RPMI8226 (cell line): Measurements from ENCODE around the gene ELP5.
A peak's percentile ranks its signal among the peaks of the same experiment; 100 is the strongest.

Experiments
- DNase-seq: peaks from one replicate; pipeline ENCODE4 v3.0.0-alpha.2; 2015

ELP5 gene

DNA sequence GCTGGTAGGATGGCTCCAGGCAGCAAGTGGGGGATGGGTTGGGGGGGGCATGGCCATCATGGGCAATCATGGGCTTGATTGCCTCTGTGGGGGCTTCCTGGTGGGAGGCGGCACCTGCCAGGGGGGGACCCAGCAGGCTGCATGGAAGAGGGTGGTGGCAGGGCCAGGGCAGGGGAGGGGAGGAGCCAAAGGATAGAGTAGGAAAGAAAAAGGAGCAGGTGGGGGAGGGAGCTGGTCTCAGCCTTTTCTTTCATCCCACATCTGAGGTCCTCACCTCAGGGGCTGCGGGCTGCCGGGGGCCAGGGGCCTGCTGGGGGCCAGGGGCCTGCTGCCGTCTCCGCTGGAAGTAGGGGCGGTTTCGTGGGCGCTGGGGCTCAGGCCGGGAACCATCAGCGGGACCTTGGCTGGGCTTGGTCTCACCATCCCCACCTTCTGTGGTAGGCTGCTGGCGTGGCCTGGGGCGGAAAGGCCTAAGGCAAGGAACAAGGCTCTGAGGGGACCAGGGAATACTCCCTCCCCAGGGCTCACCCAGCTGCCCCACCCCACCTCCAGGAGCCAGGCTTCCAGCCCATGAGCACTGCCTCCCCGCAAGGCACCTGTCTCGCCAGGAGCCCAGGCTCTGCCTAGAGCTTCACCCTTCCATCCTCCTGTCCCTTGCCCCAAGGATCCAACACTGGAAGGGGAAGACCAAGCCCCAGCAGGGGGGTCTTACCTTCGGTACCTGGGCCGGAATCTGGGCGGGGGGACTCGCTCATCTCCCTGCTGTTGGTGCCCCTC is 37.4 kb downstream of the ELP5 start:
- no peak for DNase-seq

DNA sequence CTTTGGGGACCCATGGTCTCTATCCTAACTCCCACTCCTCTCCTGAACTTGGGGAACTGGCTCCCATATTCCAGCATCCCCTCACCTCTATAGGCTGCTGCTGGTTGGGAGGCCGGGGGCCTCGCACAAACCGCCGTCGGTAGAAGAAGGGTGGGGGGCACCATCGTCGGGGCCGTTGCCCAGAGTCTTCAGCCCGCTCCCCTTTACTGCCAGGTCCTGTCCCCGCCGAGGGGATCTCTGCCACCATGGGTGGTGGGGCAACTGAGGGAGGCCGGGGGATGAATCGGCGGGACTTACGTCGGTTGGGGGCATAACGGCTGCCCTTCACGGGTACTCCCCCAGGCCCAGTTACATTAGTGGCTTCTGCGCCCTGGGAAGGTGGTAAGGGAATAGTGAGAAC is 38.2 kb downstream of the ELP5 start:
- no peak for DNase-seq

DNA sequence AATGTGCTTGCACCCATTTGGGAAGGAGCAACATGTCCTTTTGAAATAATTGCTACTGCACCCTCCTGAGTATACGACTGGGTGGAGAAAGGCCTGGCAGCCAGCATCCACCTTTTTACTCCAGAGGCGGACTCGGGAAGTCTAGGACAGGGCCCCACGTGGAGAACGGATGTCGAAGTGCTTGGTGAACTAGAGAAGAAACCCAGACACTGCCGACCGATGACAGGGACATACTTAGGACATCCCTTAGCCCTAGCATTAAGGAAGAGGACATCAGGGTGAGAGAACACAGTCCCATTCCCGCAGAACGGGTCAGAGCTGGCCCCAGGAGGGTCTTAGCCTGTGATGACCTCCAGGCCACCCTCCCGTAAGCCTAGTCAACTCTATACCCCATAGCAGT is 38.7 kb downstream of the ELP5 start:
- DNase-seq = no peak

DNA sequence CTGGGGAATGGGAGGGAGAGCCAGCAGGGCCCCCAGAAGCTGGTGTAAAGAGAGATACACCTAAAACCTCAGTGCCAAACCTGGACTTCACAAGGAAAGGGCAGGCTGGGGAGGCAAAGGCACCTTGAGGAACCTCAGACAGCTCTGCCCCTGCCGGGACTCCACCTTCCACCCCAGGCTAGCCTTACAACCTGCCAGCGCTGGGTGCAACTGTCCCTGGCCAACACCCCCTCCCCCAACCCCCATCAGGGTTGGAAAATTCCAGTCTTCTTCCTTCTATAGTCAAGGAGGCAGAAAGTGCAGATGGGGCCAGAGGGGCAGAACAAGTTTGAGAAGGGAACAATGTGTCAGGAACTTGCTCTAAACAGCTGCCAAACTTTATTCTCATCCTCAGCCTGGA is 40.2 kb downstream of the ELP5 start:
- no peak for DNase-seq

GRCh38 chr17:7292729-7293128 is 40.7 kb downstream of the ELP5 start:
- DNase-seq = no peak

DNA sequence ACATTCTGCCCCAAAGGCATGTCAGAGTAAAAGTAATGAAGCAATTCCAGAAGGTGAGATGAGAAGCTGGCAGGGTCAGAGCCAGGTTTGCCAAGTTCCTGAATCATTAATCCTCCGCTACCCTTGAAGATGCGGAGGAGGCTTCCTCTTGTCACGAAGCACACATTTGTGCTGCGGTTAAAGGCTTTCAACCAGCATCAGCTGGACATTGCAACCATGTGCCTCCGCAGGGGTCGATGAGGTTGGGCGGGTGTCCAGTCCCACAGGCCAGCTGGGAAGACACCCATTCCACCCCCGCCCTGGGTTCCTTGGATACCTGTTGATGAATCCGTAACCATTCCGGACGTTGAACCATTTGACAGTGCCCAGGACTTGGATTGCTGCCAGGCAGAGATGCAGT is 41.1 kb downstream of the ELP5 start:
- no peak for DNase-seq

DNA sequence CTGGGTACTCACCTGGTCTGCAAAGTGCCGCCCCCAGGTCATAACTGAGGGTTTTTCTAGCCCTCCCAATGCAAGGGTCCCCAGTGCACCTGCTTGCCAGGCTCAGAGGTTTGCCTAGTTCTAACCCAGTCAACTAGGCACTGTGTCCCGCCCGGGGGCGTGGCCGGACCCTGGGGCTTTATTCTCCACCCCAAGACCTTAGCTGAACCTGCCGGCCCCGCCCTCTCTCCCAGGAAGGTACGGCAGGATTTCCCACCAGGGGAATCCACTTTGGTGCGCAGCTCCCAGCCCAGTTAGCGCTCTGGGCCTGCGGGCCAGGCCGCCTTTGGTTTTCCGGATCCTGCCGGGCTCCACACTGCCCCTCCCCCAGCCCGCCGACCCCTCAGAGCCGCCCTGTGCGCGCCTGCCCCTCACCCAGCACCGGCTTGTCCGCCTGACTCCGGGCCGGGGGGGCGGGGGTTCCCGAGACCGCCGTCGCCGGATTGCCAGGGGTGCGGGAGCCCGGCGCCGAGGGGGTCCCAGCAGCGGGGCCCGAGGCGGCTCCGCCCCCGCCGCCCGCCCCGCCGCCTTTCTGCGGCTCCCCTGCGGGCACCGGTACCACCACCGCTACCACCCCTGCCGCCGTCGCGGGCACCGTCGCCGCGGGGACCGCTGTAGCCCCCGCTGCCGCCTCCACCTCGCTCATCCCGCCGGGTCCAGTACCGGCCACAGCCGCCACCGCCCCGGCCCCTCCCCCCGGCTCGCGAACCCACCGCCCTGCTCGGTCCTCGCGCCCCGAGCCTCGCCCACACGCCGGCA is 42.0 kb downstream of the ELP5 start:
- DNase-seq = peak; percentile 31

DNA sequence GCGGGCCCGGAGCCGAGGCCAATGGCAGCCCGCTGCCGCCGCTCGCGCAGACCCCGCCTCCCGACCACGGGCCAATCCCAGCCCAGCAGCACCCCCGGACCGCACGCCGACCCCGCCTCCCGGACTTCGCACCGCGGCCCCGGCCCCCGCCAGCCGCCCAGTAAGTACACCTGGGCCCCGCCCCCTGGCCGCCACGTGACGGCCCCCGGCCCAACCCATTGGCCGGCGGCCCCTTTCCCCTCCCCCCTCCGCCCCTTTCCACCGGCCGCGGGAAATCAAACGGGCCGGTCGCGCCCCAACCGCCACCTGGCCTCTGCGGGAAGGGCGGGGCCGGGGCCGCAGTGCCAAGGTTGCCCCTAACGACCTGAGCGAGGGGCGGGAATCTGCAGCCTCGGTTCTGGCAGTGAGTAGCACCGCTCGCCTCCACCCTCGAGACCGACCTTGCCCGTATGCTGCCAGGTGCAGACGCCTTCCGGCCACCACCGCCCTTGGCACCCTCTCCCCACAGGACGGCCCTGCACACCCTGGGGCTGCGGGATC is 42.7 kb downstream of the ELP5 start, which contains the start of gene YBX2:
Gene YBX2 (minus strand): TSS at position 26 of the 540 bp plus-strand sequence. CDS start 139 bp downstream, outside the sequence.
- DNase-seq = peak; percentile 90

DNA sequence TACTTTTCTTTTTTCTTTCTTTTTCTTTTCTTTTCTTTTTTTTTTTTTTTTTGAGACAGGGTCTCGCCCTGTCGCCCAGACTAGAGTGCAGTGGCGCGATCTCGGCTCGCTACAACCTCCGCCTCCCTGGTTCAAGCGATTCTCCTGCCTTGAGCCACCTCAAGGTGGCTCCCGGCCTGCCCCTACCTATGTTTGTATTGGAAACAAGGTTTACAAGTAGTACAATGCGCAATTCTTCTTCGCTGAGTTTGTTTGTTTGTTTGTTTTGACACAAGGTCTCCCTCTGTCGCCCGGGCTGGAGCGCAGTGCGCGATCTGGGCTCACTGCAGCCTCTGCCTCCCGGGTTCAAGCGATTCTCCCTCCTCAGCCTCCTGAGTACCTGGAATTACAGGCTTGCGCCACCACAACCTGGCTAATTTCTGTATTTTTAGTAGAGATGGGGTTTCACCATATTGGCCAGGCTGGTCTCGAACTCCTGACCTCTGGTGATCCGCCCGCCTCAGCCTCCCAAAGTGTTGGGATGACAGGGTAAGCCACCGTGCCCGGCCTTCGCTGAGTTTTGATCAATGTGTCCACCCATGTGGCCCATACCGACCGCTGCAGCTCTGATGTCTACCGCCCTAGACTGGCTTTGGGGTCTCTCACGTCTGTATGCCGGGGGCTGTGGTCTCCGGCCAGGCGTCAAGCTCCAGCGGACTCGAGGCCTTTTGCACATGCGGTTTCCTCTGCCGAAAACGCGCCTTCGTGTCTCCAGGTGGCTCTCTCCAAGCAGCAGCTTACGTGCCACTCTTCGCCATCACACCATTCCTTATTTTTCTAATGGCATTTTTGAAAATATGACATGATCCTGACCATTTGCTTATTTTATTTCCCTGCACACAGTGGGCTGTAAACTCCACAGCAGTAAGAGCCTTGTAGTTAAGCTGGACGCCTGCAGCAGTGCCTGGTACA is 43.5 kb downstream of the ELP5 start:
- DNase-seq = no peak

GRCh38 chr17:7296189-7296861 is 44.3 kb downstream of the ELP5 start:
- peak; percentile 85 for DNase-seq

DNA sequence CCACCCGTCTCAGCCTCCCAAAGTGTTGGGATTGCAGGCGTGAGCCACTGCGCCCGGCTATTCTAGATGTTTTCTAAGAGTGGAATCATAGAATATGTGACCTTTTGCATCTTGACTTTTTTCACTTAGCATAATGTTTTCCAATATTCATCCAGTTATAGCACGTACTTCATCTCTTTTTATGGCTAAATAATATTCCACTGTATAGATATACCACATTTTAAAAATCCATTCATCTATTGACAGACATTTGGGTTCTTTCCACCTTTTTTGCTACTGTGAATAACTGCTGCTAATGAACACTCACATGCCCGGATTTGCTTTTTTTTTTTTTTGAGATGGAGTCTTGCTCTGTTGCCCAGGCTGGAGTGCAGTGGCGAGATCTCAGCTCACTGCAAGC is 52.2 kb downstream of the ELP5 start:
- DNase-seq = no peak

DNA sequence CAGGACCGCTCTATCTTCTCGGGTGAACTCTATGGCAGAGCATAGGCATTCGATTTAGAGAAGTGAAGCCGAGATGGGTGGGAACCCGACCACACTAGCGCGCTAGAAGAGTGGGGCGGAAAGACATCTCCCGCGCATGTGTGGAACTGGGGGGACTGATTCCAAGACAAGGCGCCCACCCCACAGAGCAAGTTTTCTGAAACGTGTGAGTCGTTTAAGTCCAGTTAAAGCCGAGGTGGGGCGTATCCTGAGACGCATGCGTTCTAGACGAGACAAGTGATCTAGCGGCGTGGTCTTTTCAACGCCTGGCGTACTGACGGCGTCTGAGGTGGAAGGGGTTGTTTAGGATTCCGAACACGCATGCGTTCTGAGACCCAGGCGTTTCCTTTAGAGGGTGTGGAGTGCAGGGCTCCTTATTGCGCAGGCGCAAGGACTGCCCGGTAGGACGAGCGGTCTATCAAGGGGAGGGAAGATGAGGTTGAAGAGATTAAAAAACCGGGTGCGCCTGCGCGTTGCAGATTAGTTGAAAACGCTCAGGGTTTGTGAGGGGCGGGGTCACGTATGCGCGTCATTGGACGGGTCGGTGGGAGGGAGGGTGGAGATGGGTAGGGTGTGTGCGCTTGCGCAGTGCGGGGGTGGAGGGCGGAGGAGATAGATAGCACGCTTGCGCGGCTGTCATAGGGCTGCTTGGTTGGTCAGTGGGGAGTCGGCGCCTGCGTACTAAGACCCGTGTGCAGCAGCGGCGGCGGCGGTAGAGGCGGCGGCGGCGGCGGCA is 55.1 kb downstream of the ELP5 start, which contains the start of gene EIF5A:
Gene EIF5A (plus strand): TSS at position 718 of the 775 bp plus-strand sequence. CDS start 2,008 bp downstream, outside the sequence.
- DNase-seq = peak; percentile 98

- DNase-seq = peak; percentile 46
Measured at GRCh38 chr17:7307686-7308624, 55.9 kb downstream of the ELP5 start.

- peak; percentile 77 for DNase-seq
Measured at GRCh38 chr17:7308625-7309433, 56.8 kb downstream of the ELP5 start.
